Neural progenitor cell (in vitro differentiated cells): Measurements from ENCODE around the gene PEX14.

Source experiments
- EZH2 ChIP-seq: fragments of 200-600 bp; sonication (generic); IDR thresholded peaks from 2 replicates; pipeline ENCODE4 v1.6.1; 2017; ENCODE audit warnings: antibody characterized with exemption, mild to moderate bottlenecking, moderate library complexity
- TF ChIP-seq, protein P1 (sequence below): fragments of 200-600 bp; sonication (generic); IDR thresholded peaks from 2 replicates; pipeline ENCODE4 v1.5.1; 2017; ENCODE audit warnings: antibody characterized with exemption, mild to moderate bottlenecking

DNA sequence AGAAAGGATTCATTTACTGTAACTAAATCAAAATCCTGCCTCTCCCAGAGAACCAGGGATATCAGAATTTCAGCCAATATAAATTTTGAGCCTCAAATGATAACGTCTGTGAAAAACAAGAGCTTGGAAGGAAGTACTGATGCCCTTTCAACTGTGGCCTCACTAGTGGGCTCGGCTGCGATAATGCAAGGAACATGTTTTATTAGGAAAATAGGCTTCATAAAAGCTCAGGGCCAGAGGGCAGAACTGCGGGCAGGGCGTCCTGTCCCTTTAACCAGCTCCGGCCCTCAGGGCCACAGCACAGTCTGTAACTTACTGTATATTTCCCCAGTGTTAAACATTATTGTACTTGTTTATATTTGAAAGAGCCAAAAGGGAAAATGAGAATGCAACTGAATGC lies 122.0 kb downstream of the PEX14 start:
- TF ChIP-seq EZH2: no peak
- TF ChIP-seq, protein P1, sequence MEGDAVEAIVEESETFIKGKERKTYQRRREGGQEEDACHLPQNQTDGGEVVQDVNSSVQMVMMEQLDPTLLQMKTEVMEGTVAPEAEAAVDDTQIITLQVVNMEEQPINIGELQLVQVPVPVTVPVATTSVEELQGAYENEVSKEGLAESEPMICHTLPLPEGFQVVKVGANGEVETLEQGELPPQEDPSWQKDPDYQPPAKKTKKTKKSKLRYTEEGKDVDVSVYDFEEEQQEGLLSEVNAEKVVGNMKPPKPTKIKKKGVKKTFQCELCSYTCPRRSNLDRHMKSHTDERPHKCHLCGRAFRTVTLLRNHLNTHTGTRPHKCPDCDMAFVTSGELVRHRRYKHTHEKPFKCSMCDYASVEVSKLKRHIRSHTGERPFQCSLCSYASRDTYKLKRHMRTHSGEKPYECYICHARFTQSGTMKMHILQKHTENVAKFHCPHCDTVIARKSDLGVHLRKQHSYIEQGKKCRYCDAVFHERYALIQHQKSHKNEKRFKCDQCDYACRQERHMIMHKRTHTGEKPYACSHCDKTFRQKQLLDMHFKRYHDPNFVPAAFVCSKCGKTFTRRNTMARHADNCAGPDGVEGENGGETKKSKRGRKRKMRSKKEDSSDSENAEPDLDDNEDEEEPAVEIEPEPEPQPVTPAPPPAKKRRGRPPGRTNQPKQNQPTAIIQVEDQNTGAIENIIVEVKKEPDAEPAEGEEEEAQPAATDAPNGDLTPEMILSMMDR: no peak
